Measurements from ENCODE around the gene ENOSF1.
A peak's percentile ranks its signal among the peaks of the same experiment; 100 is the strongest.

The ENOSF1 gene

DNA sequence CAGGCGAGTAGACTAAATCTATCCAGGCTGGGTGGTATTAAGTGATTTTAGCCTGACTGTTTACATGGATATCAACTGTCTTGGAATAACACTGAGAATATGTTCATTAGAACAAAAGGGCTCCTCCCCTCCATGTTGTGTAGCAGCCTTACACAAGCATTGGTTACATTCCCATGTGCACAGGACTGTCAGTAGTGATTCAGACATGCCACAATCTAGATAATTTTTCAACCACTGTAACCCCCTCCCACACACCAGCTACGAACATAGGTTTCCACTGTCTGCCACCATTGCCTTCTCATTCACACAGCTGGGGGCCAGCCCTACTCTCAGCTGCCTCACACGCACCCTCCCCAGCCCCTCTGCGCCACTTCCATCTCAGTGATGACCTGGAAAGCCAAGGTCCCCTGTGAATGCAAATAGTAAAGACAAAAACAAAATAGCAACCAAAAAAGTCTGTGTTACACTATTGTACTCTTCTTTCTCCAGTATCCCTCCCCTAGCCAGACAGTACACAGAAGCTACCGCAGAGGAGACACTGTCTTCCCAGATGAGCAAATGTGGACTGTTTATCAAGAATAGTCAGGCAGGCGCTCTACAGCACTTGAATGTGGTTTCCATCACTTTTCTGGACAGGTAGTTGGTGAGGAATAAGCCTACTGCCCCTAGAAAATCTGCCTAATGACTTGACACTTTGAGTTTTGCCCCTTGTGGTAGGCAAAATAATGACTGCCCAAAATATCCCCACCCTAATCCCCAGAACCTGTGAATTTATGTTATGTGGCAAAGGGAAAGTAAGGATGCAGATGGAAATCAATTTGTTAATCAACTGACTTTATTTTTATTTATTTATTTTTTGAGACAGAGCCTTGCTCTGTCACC, 82.9 kb downstream of the ENOSF1 start:
- DNase-seq = no peak

DNA sequence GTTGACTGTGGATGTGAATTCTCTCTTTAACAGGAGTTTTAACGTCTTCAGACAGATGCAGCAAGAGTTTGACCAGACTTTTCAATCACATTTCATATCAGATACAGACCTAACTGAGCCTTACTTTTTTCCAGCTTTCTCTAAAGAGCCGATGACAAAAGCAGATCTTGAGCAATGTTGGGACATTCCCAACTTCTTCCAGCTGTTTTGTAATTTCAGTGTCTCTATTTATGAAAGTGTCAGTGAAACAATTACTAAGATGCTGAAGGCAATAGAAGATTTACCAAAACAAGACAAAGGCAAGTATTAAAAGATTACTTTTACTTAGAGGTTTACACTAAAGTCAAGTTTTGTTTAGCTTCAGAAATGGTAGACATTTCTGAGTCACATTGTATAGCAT, 85.2 kb downstream of the ENOSF1 start:
- DNase-seq = no peak

DNA sequence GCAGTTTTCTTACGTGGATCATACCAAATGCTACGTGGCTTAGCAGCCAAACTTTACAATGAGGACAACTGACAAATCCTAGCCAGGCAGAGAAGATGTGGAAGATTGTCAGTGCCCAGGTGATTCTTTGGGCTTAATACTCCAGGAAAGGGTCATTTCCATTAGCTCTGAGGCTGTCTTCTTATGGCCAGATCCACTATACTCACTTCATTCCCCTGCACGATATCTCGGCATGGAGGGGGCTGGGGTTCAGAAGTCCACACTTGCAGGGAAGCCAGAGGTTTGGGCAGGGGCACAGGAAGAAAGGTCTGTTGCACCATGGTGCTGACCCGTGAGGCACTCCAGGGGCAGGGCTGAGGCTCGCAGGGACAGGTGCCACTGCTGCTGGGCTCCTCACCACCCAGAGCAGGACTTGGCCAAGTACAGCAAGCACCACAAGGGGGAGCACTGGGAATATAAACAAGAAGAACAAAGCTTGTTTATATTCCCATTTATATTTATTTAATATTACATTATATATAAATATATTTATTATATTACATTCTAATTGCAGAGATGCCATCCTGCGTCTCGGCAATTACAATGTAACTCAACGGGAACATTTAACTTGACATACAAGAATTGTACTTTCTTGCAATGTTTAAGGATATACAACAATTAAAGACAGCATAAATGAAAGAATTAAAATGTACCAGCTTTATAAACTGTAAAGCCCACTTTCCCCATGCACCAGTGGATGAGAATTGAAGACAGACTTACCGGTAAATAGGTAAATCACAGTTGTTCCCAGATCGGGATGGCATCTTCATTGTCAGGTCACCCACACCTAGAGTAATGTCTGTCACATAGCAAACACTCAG, 88.4 kb downstream of the ENOSF1 start:
- peak; percentile 8 for DNase-seq

DNA sequence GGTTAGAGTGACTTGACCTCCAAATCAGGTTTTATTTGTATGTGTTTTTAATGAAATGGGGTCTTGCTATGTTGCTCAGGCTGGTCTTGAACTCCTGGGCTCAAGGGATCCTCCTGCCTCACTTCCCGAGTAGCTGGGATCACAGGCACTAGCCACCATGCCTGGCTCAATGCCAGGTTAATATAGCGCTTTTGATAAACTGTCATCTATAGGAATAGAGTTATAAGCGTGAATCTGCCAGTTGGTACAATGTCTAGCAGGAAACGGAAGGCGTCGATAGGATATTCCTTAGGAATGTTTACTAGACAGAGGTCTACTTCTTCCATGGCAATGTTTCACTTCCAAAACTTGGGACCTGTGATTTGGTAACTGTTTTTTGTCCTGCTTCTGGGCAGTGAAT, 90.1 kb downstream of the ENOSF1 start:
- DNase-seq = no peak

DNA sequence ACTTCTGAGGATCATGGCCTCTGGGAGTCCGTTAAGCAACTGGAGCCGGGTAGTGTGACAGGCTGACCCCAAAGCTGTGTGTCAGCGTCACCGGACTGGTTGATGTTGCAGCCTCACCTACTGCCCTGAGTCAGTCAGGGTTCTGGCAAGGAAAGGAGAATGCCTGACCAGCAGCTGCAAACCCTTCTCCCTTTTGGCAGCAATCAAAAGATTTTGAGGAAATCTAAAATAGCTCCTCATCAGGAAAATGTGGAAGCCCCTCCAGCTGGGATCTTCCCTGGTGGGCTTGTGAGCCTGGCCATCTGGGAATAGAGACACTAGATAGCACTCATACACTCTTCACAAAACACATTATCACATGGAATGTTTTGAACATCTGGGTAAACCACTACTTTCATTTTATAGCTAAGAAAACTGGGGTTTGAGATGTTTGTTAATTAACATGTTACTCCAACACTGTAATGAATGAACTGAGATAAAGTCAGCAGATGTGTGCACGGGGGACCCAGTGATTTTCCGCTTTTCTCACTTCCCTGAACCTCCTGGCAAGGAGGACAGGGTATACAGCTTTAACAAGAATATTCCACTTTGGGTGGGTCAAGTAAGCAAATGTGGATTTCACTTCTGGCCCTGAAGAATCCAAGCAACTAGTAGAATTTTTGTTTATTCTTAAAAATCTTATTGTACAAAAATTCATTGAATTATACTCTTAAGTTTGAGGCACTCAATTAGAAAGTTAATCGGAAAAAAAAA, 91.0 kb downstream of the ENOSF1 start:
- no peak for DNase-seq
